ENCODE measurements around the gene AZIN2. TPM values are rescaled to one million over a fixed set of nuclear protein-coding genes. Genes with fewer than 3 reads are reported as not detected.

The AZIN2 gene
- total and polyA plus RNA-seq, 9 of the 15 experiments (the other 6 are each of a cell fraction or from before 2014, with no cell fraction given): 0.06 to 0.91 (median 0.42) TPM; not detected in 2

- 0 out of 6 replicates have a peak, but pooled peaks of 1 of the 3 experiments have one; percentile 20 for TF ChIP-seq CTCF (IDR thresholded peaks at IDR 0.05 in 2 of 3, conservative IDR thresholded peaks at IDR 0.05 in 1 of 3; ENCODE audit: insufficient read depth in 2 of 3, low read depth in 1 of 3, low read length in 3 of 3)
- no peak for TF ChIP-seq MTF1 (CRISPR knock-in tag; IDR thresholded peaks at IDR 0.05; ENCODE audit: borderline replicate concordance)
- TF ChIP-seq DIDO1 (tag; IDR thresholded peaks at IDR 0.05; ENCODE audit: low read depth): no peak
- TF ChIP-seq CREB3 (tag; conservative IDR thresholded peaks at IDR 0.05; ENCODE audit: low read depth): no peak
- no peak for TF ChIP-seq GTF2B (IDR thresholded peaks at IDR 0.05; ENCODE audit: extremely low read depth, insufficient read length)
- TF ChIP-seq DDX20 (tag; IDR thresholded peaks at IDR 0.05; ENCODE audit: low read depth): no peak
- no peak for TF ChIP-seq ZNF589 (CRISPR knock-in tag; IDR thresholded peaks at IDR 0.05; ENCODE audit: low read depth)
- no peak for TF ChIP-seq ZNF133 (CRISPR knock-in tag; IDR thresholded peaks at IDR 0.05)
- TF ChIP-seq ELK1 (CRISPR knock-in tag; IDR thresholded peaks at IDR 0.05): no peak
- no peak for TF ChIP-seq ASH1L (IDR thresholded peaks at IDR 0.05; ENCODE audit: borderline replicate concordance, low read depth, partially characterized antibody)
- TF ChIP-seq RBM39 (optimal IDR thresholded peaks at IDR 0.05; ENCODE audit: low read depth, low read length): no peak
- TF ChIP-seq THAP12 (CRISPR knock-in tag; IDR thresholded peaks at IDR 0.05): no peak
- TF ChIP-seq CBX3 (IDR thresholded peaks at IDR 0.05; ENCODE audit: borderline replicate concordance in 1 of 2, low read length in 2 of 2): no peak
- no peak for TF ChIP-seq PHF8 (IDR thresholded peaks at IDR 0.05; ENCODE audit: borderline replicate concordance, low read length)
- TF ChIP-seq ZNF79 (CRISPR knock-in tag; IDR thresholded peaks at IDR 0.05; ENCODE audit: low read depth): no peak
- no peak for TF ChIP-seq PHF21A (IDR thresholded peaks at IDR 0.05; ENCODE audit: borderline replicate concordance, low read depth)
- peak; percentile 44; the same call in 1 of the 2 replicates for TF ChIP-seq ATF3 (IDR thresholded peaks at IDR 0.05)
- no peak for TF ChIP-seq ATF3 (CRISPR knock-in tag; conservative IDR thresholded peaks at IDR 0.05)
- no peak for TF ChIP-seq MIER1 (IDR thresholded peaks at IDR 0.05; ENCODE audit: low read depth)
Measured at GRCh38 chr1:33119532-33120217, 38.7 kb downstream of the AZIN2 start (continued).

Measured in K562 (cell line).